ENCODE data around the gene ZNF668. TPM values are rescaled to one million over a fixed set of nuclear protein-coding genes. Genes with fewer than 3 reads are reported as not detected.

ZNF668 gene
- total and polyA plus RNA-seq, 4 experiments from 2014 or later = 3.0 to 13.6 (median 9.2) TPM

DNA sequence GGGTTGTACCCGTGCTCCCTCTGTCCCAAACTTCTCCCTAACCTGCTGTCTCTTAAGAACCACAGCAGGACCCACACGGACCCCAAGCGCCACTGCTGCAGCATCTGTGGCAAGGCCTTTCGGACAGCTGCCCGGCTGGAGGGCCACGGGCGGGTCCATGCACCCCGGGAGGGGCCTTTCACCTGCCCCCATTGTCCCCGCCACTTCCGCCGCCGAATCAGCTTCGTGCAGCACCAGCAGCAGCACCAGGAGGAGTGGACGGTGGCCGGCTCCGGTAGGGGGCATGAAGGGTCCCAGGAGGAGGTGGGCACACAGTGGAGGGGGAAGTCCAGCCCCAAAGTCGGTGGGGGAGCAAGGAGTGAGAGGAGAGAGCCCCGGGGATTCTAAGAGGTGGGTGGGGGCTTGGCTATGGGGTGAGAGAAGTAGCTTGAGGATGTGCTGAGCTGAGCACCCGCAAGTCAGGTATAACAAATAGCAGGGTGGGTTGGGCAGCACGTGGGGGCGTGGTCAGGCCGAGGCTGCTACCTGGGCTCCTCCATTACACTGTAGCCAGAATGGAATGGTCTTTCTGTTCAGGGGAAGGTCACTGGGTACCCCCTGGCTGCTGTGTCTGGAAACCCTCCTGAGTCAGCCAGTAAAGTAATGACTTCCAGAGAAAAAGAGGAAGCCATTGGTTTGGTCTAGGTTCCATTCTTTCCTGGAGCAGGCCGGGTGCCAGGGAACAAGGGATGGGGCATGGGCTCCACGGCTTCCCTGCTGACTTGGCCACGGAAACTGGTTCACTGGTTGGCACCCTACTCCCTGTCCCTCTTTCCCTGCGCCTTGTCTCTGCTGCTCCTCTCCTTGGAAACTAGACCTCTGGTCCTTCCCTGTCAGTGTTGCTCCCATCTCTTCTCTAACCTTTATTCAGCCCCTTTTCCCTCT lies 7.7 kb upstream of the ZNF668 start:
- Histone ChIP-seq H3K4me1 (ENCODE audit: insufficient read depth, low read length) (peaks cover 10% of the 10 kb centered on the region), H3K27ac (ENCODE audit: low read depth, low read length) (no peak overlapping the region), H3K9me3 (ENCODE audit: control insufficient read depth in 1 of 2, low read length in 2 of 2) (no peaks in the 10 kb centered on the region), H3K36me3 (ENCODE audit: insufficient read depth, low read length) (peaks cover 40% of the 10 kb centered on the region), H3K4me3 (ENCODE audit: low read length in 2 of 2) (no peak overlapping the region), H3K27me3 (ENCODE audit: insufficient read depth, low read length) (no peaks in the 10 kb centered on the region)
- ChIA-PET CTCF (ENCODE audit: partially characterized antibody) (no interaction called here), POLR2A (ENCODE audit: partially characterized antibody) (interaction anchor here (1.3 kb wide), 1 partner anchor 99 kb away, joined by 4 read pairs; the partner anchor contains the start of gene FUS)
- Mint-ChIP-seq H3K4me1 (peaks cover 1 to 35% (median 8%) of the 10 kb centered on the region in 4 donors), H3K4me3 (no peak overlapping the region), H3K9me3 (no peaks in the 10 kb centered on the region), H3K27me3 (no peaks in the 10 kb centered on the region), H3K36me3 (peaks cover 6 to 45% of the 10 kb centered on the region in 2 donors), H3K27ac (peak overlapping the region in 2 of 7 donors; percentile 44 to 65)
- DNase-seq = no peak
- intact Hi-C loops (cut with micrococcal nuclease) = no loop called here

- no peaks in the 10 kb centered on the region for H3K27me3 Mint-ChIP-seq
- H3K4me3 ChIP-seq (ENCODE audit: low read length in 2 of 2) = no peak overlapping the region
- ChIA-PET CTCF (ENCODE audit: partially characterized antibody) (no interaction called here), POLR2A (ENCODE audit: partially characterized antibody) (interaction anchor here (1.0 to 1.3 kb wide), 2 partner anchors 99 to 407 kb away, joined by 3 to 4 read pairs; partner anchors contain the start of gene FUS)
- H3K27ac Mint-ChIP-seq = peak overlapping the region in 3 of 7 donors; percentile 60 to 74 (median 64)
- H3K4me3 Mint-ChIP-seq = no peak overlapping the region
- H3K36me3 Mint-ChIP-seq = peaks cover 6 to 52% of the 10 kb centered on the region in 2 donors
- H3K27me3 ChIP-seq (ENCODE audit: insufficient read depth, low read length) = no peaks in the 10 kb centered on the region
- peaks cover 11% of the 10 kb centered on the region for H3K4me1 ChIP-seq (ENCODE audit: insufficient read depth, low read length)
- intact Hi-C loops (cut with micrococcal nuclease) = no loop called here
- no peak for DNase-seq
- no peak overlapping the region for H3K27ac ChIP-seq (ENCODE audit: low read depth, low read length)
- no peaks in the 10 kb centered on the region for H3K9me3 ChIP-seq (ENCODE audit: control insufficient read depth in 1 of 2, low read length in 2 of 2)
- peaks cover 1 to 43% (median 8%) of the 10 kb centered on the region in 4 donors for H3K4me1 Mint-ChIP-seq
- H3K9me3 Mint-ChIP-seq = no peaks in the 10 kb centered on the region
- H3K36me3 ChIP-seq (ENCODE audit: insufficient read depth, low read length) = peaks cover 48% of the 10 kb centered on the region
Observed at GRCh38 chr16:31080756-31081419, 6.8 kb upstream of the ZNF668 start.

DNA sequence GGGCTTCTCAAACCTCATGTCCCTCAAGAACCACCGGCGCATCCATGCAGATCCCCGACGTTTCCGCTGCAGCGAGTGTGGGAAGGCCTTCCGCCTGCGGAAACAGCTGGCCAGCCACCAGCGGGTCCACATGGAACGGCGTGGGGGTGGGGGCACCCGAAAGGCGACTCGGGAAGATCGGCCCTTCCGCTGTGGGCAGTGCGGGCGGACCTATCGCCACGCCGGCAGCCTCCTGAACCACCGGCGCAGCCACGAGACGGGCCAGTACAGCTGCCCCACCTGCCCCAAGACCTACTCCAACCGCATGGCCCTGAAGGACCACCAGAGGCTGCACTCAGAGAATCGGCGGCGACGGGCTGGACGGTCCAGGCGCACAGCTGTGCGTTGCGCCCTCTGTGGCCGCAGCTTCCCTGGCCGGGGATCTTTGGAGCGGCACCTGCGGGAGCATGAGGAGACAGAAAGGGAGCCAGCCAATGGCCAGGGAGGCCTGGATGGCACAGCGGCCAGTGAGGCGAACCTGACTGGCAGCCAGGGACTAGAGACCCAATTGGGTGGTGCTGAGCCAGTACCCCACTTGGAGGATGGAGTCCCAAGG lies 6.1 kb upstream of the ZNF668 start:
- ChIA-PET POLR2A (ENCODE audit: partially characterized antibody) (interaction anchor here (1.0 to 1.3 kb wide), 2 partner anchors 62 to 408 kb away, joined by 3 to 5 read pairs; no protein-coding TSS in a partner anchor), CTCF (ENCODE audit: partially characterized antibody) (no interaction called here)
- H3K9me3 ChIP-seq (ENCODE audit: control insufficient read depth in 1 of 2, low read length in 2 of 2) = no peaks in the 10 kb centered on the region

GRCh38 chr16:31079342-31079944 lies 5.4 kb upstream of the ZNF668 start:
- Mint-ChIP-seq H3K27ac (peak overlapping the region in 1 of 7 donors; percentile 79), H3K27me3 (no peaks in the 10 kb centered on the region), H3K4me3 (no peak overlapping the region), H3K36me3 (peaks cover 6 to 55% of the 10 kb centered on the region in 2 donors), H3K4me1 (peaks cover 9 to 58% (median 15%) of the 10 kb centered on the region in 4 donors), H3K9me3 (peaks cover 0 to 2% (median 0%) of the 10 kb centered on the region in 8 donors)
- H3K27me3 ChIP-seq (ENCODE audit: insufficient read depth, low read length) = no peaks in the 10 kb centered on the region
- peaks cover 23% of the 10 kb centered on the region for H3K4me1 ChIP-seq (ENCODE audit: insufficient read depth, low read length)
- H3K9me3 ChIP-seq (ENCODE audit: control insufficient read depth in 1 of 2, low read length in 2 of 2) = no peaks in the 10 kb centered on the region
- CTCF ChIA-PET (ENCODE audit: partially characterized antibody) = no interaction called here
- no peak for DNase-seq
- POLR2A ChIA-PET (ENCODE audit: partially characterized antibody) = interaction anchor here (1.0 to 1.3 kb wide), 2 partner anchors 63 to 409 kb away, joined by 3 to 5 read pairs; no protein-coding TSS in a partner anchor
- no peak overlapping the region for H3K27ac ChIP-seq (ENCODE audit: low read depth, low read length)
- H3K36me3 ChIP-seq (ENCODE audit: insufficient read depth, low read length) = peaks cover 48% of the 10 kb centered on the region
- no peak overlapping the region for H3K4me3 ChIP-seq (ENCODE audit: low read length in 2 of 2)
- intact Hi-C loops (cut with micrococcal nuclease) = no loop called here

More for the DNA sequence above, 6.1 kb upstream of the ZNF668 start:
- Mint-ChIP-seq H3K4me1 (peaks cover 3 to 51% (median 9%) of the 10 kb centered on the region in 4 donors), H3K9me3 (no peaks in the 10 kb centered on the region), H3K36me3 (peaks cover 6 to 49% of the 10 kb centered on the region in 2 donors), H3K27ac (no peak overlapping the region), H3K4me3 (no peak overlapping the region), H3K27me3 (no peaks in the 10 kb centered on the region)
- Histone ChIP-seq H3K36me3 (ENCODE audit: insufficient read depth, low read length) (peaks cover 48% of the 10 kb centered on the region), H3K4me3 (ENCODE audit: low read length in 2 of 2) (no peak overlapping the region), H3K27me3 (ENCODE audit: insufficient read depth, low read length) (no peaks in the 10 kb centered on the region), H3K27ac (ENCODE audit: low read depth, low read length) (no peak overlapping the region), H3K4me1 (ENCODE audit: insufficient read depth, low read length) (peaks cover 19% of the 10 kb centered on the region)
- DNase-seq = no peak
- intact Hi-C loops (cut with micrococcal nuclease) = no loop called here

GRCh38 chr16:31078597-31079341 lies 4.7 kb upstream of the ZNF668 start:
- Mint-ChIP-seq H3K27me3 (peaks cover 0 to 2% of the 10 kb centered on the region in 2 donors), H3K9me3 (peaks cover 0 to 2% (median 0%) of the 10 kb centered on the region in 8 donors), H3K4me3 (peak overlapping the region in 1 of 8 donors; percentile 10), H3K4me1 (peaks cover 9 to 59% (median 18%) of the 10 kb centered on the region in 4 donors), H3K27ac (no peak overlapping the region), H3K36me3 (peaks cover 6 to 62% of the 10 kb centered on the region in 2 donors)
- ChIA-PET POLR2A (ENCODE audit: partially characterized antibody) (no interaction called here), CTCF (ENCODE audit: partially characterized antibody) (no interaction called here)
- intact Hi-C loops (cut with micrococcal nuclease) = no loop called here
- peaks cover 23% of the 10 kb centered on the region for H3K4me1 ChIP-seq (ENCODE audit: insufficient read depth, low read length)
- H3K27me3 ChIP-seq (ENCODE audit: insufficient read depth, low read length) = no peaks in the 10 kb centered on the region
- DNase-seq = no peak
- H3K9me3 ChIP-seq (ENCODE audit: control insufficient read depth in 1 of 2, low read length in 2 of 2) = no peaks in the 10 kb centered on the region
- no peak overlapping the region for H3K27ac ChIP-seq (ENCODE audit: low read depth, low read length)
- peaks cover 48% of the 10 kb centered on the region for H3K36me3 ChIP-seq (ENCODE audit: insufficient read depth, low read length)
- H3K4me3 ChIP-seq (ENCODE audit: low read length in 2 of 2) = no peak overlapping the region

DNA sequence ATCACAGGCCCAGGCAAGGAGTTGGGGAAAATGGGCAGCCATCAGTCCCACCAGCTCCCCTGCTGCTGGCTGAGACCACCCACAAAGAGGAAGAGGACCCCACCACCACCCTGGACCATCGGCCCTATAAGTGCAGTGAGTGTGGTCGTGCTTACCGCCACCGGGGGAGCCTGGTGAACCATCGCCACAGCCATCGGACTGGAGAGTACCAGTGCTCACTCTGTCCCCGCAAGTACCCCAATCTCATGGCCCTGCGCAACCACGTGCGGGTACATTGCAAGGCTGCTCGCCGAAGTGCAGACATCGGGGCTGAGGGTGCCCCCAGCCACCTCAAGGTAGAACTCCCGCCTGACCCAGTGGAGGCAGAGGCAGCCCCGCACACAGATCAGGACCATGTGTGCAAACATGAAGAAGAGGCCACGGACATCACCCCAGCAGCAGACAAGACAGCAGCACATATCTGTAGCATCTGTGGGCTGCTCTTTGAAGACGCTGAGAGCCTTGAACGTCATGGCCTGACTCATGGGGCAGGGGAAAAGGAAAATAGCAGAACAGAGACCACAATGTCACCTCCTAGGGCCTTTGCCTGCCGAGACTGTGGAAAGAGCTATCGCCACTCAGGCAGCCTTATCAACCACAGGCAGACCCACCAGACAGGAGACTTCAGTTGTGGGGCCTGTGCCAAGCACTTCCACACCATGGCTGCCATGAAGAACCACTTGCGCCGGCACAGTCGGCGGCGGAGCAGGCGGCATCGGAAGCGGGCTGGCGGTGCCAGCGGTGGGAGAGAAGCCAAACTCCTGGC lies 3.8 kb upstream of the ZNF668 start:
- CTCF ChIA-PET (ENCODE audit: partially characterized antibody) = no interaction called here
- H3K9me3 Mint-ChIP-seq = peaks cover 0 to 2% (median 0%) of the 10 kb centered on the region in 8 donors
- peak overlapping the region in 1 of 7 donors; percentile 17 for H3K27ac Mint-ChIP-seq
- Histone ChIP-seq H3K27ac (ENCODE audit: low read depth, low read length) (no peak overlapping the region), H3K9me3 (ENCODE audit: control insufficient read depth in 1 of 2, low read length in 2 of 2) (no peaks in the 10 kb centered on the region), H3K36me3 (ENCODE audit: insufficient read depth, low read length) (peaks cover 48% of the 10 kb centered on the region), H3K27me3 (ENCODE audit: insufficient read depth, low read length) (no peaks in the 10 kb centered on the region), H3K4me3 (ENCODE audit: low read length in 2 of 2) (no peak overlapping the region), H3K4me1 (ENCODE audit: insufficient read depth, low read length) (peaks cover 24% of the 10 kb centered on the region)
- H3K27me3 Mint-ChIP-seq = peaks cover 0 to 2% of the 10 kb centered on the region in 2 donors
- peaks cover 6 to 65% of the 10 kb centered on the region in 2 donors for H3K36me3 Mint-ChIP-seq
- intact Hi-C loops (cut with micrococcal nuclease) = no loop called here
- peaks cover 9 to 61% (median 21%) of the 10 kb centered on the region in 4 donors for H3K4me1 Mint-ChIP-seq
- H3K4me3 Mint-ChIP-seq = no peak overlapping the region
- POLR2A ChIA-PET (ENCODE audit: partially characterized antibody) = no interaction called here
- DNase-seq = no peak
